ENCODE results near the gene SLC18B1.
"Not testable (repeated sequence)": the region's sequence is repeated elsewhere in the genome, so short reads cannot be mapped to it uniquely, and the experiment has no call there.

SLC18B1 gene

DNA sequence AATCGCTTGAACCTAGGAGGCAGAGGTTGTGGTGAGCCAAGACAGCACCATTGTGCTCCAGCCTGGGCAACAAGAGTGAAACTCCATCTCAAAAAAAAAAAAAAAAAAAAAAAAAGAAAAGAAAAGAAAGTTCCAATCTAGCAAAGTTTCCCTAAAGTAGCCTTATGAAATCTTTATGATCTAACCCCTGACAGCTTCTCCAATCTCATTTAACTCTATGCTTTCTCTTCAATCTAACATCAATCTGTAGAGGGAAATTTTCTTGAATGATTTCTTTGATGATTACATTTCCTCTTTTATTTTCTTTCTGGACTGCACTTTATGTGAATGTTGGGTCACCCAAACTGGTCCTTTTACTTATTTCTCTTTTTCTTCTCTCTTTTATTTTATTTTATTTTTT, 2.2 kb upstream of the SLC18B1 start:
- DNase-seq (ENCODE audit: low read depth in 2 of 3, low spot score in 2 of 3) = no peak

DNA sequence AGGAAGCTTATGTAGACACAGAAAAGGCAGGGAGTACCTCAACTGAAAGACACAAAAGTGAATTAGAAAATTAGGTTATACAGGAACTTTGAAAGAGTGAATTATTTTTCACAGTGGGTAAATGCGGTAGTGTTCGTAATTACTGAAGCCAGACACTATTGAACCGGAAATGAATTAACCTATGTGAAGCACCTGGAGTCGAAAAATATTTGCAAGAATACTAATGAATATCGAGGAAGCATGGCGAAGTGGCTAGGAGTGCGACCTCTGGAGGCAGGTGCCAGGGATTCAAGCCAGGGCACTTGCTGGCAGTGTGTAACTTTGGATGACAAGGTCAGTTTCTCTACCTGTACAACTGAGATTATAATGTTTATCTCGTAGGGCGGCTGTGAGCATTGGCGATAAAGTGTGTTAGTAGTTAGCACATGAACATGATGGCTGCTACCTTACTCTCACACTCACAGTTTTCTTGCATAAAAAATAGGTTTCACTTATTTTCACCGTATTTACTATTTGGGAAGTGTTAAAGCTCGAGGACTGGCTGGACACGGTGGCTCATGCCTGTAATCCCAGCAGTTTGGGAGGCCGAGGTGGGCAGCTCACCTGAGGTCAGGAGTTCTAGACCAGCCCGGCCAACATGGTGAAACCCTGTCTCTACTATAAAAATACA, 567 bp upstream of the SLC18B1 start:
- DNase-seq (ENCODE audit: low read depth in 2 of 3, low spot score in 2 of 3) = no peak

- no peak for DNase-seq (ENCODE audit: low read depth in 2 of 3, low spot score in 2 of 3)
These were observed 3.0 kb downstream of the SLC18B1 start for GRCh38 chr6:132795461-132795860.

- no peak for DNase-seq (ENCODE audit: low read depth in 2 of 3, low spot score in 2 of 3)
These were observed 5.9 kb downstream of the SLC18B1 start for GRCh38 chr6:132792510-132792909.

DNA sequence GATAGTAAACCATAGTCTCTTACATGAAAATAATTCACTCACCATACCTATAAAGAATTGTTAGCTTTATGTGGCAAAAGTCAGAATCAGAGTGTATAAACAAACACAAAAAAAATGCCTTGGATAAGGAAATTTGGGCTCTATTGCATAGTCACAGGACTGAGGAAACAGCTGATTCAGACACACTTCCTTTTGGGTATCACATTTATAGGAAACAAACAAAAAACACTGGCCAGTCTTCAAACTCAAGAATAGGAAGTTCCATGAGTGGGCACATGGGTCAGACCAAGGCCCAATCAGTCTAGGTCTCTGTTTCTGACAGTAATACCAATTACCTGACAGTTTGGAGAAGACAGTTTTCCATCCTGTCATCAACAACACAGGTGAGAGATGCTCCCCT, 8.0 kb downstream of the SLC18B1 start:
- DNase-seq (ENCODE audit: low read depth in 2 of 3, low spot score in 2 of 3) = no peak

GRCh38 chr6:132789396-132789776, 9.1 kb downstream of the SLC18B1 start:
- DNase-seq (ENCODE audit: low read depth in 2 of 3, low spot score in 2 of 3) = no peak

- no peak for DNase-seq (ENCODE audit: low read depth in 2 of 3, low spot score in 2 of 3)
These were observed 9.6 kb downstream of the SLC18B1 start for GRCh38 chr6:132788658-132789395.

DNA sequence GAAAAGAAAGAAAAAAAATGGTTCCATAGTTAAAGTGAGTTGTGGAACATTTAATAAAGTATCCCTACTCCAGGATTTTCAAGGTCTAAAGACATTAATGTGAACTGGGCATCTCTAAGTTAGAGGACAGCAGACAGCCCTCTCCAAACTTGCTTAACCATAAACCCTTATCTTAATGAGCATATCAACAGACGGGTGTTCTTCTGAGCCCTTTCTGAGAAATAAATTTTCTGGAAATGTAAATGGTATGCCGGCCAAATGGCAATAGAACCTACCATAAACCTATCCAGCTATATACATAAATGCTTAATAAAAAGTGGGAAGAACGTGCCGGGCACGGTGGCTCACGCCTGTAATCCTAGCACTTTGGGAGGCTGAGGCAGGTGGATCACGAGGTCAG, 12.5 kb downstream of the SLC18B1 start:
- DNase-seq (ENCODE audit: low read depth in 2 of 3, low spot score in 2 of 3) = no peak

GRCh38 chr6:132780770-132781371, 17.6 kb downstream of the SLC18B1 start:
- no peak for DNase-seq (ENCODE audit: low read depth in 2 of 3, low spot score in 2 of 3)

GRCh38 chr6:132777881-132778280, 20.6 kb downstream of the SLC18B1 start:
- DNase-seq (ENCODE audit: low read depth in 2 of 3, low spot score in 2 of 3) = not testable (repeated sequence)

DNA sequence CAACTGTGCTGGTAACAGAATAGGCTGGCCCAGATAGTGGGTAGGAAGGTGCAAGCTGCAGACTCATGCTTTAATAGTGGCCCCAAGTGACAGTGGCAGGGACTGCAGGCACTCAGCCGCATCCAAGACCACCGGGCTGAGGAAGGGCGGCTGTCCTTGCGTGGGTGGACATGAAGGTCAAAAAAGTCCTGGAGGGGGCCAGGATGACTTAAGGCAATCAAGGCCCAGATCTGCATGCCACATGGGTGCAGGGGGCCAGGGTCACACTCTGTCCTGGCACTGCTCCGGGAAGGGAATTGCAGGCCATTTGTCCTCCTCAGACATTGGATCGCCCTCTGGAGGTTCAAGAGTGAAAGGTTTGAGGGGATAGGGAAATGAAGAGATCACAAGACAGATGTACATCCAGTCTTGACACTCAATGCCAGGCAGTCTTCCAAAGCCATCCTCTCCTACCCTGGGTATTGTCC, 30.4 kb downstream of the SLC18B1 start:
- peak in 1 of 3 experiments; percentile 5 for DNase-seq (ENCODE audit: low read depth in 2 of 3, low spot score in 2 of 3)

DNA sequence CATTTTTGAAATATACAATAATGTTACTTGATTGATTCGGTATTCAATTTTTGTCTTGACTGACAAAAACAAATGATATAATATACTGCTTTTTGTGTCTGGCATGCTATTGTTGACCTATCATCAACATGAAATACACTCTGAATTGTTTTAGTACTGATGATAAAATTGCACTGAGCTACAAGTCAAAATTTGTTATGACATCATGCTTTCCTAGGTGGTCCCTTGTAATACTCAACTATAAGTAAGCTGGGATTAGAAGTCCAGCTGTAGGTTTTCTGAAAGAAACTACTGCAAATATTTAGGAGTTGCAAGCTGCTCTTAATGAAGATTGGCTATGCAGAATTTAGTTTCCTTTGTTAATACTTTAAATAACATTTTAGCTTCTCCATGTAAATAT, 32.9 kb downstream of the SLC18B1 start:
- no peak for DNase-seq (ENCODE audit: low read depth in 2 of 3, low spot score in 2 of 3)

GRCh38 chr6:132764370-132764769, 34.1 kb downstream of the SLC18B1 start:
- no peak for DNase-seq (ENCODE audit: low read depth in 2 of 3, low spot score in 2 of 3)

DNA sequence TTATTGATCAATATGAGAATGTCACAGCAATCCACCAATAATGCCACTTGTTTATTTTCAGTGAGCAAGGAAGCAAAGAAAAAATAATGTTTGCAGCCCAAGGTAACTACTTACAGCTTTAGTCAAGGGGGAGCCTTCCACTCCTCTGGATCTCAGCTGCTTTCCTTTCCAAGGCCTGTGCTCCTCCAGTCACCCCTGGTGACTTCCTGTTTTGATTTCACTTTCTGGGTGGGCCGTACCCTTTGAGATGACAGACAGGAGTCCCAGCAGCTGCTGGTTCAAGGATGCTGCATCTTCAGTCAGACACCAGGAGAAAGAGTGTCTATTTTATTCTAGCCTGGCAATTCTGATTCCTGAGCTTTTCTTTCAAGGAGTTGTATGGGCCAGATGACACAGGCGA, 35.2 kb downstream of the SLC18B1 start:
- DNase-seq (ENCODE audit: low read depth in 2 of 3, low spot score in 2 of 3) = no peak

- no peak for DNase-seq (ENCODE audit: low read depth in 2 of 3, low spot score in 2 of 3)
These were observed 38.2 kb downstream of the SLC18B1 start for GRCh38 chr6:132760256-132760655.

DNA sequence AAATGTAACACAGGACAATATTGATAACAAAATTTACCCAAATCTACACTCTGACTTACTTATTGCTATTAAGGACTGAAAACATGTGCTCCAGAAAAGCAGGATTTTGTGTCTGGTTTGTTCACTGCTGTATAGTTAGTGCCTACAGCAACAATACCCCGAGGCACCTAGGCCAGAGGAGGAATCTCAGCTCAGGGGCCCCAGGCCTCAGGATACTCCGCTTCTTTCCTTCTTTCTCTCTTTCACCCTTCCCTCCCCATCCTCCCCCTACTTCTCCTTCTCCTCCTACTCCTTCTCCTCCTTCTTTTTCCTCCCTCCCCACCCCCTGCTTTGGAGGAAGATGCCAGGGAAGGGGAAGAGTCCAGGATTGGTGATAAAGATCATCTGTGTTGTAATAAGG, 39.7 kb downstream of the SLC18B1 start:
- no peak for DNase-seq (ENCODE audit: low read depth in 2 of 3, low spot score in 2 of 3)

DNA sequence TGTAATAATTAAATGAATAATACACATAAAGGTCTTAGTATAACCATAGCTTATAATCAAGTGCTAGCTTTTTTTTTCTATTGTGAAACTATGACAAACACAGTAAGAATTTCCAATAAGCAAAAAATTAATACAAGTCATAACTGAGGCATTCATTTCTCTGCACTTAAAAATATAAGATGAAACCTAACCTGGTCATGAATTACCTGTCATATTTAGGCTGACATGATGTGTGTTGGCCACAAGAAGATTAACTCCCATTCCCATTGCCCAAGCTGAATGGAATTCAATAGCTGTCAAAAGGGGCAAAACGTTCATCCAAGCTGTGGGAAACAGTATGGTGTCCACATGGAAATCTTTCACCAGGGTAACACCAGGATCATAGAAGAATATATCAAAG, 46.2 kb downstream of the SLC18B1 start:
- no peak for DNase-seq (ENCODE audit: low read depth in 2 of 3, low spot score in 2 of 3)

- DNase-seq (ENCODE audit: low read depth in 2 of 3, low spot score in 2 of 3) = no peak
These were observed 46.6 kb downstream of the SLC18B1 start for GRCh38 chr6:132751828-132752227.

GRCh38 chr6:132751306-132751705, 47.1 kb downstream of the SLC18B1 start:
- no peak for DNase-seq (ENCODE audit: low read depth in 2 of 3, low spot score in 2 of 3)

- DNase-seq (ENCODE audit: low read depth in 2 of 3, low spot score in 2 of 3) = no peak
These were observed 47.8 kb downstream of the SLC18B1 start for GRCh38 chr6:132750455-132751248.

DNA sequence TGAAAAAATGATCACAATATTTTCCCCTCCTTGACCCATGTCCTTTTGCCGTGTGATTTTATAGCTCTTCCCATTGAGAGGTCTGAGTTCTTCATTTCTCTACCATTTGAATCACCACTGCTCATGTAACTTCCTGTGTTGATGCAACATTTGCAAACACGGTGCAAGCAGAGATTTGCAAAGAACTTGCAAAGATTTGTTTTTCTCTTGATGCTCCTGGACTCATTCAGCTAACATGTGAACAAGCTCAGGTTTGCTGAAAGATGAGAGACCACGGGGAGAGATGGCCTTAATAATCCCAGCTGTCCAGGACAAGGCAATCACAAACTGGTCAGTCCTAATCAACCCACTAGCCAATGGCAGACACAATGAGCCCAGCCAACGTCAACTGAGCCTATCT, 49.3 kb downstream of the SLC18B1 start:
- DNase-seq (ENCODE audit: low read depth in 2 of 3, low spot score in 2 of 3) = no peak

GRCh38 chr6:132748446-132748845, 50.0 kb downstream of the SLC18B1 start:
- no peak for DNase-seq (ENCODE audit: low read depth in 2 of 3, low spot score in 2 of 3)

Data from activated CD8-positive, alpha-beta memory T cell treated with anti-CD3 and anti-CD28 coated beads for 48 hours (primary cell).